Measurements from ENCODE around the gene INO80C.

DNA sequence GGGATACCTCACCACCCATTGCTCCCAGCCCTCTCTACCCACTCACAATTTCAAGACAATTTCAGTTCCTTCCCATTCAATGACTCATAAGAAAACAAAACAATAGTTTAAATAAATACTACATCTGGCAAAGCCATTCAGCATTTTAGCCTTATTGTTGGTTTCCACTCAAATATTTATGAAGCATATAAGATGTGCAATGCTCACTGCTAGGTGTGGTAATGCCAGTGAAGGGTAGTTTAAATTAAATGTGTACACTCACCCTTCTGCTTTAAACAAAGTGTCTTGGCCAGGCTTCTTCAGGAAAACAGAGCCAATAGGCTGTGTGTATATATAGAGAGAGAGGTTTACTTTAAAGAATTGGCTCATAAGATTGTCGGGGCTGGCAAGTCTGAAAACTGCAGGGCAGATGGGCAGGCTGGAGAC, 37.0 kb downstream of the INO80C start:
- TF ChIP-seq, protein P1, sequence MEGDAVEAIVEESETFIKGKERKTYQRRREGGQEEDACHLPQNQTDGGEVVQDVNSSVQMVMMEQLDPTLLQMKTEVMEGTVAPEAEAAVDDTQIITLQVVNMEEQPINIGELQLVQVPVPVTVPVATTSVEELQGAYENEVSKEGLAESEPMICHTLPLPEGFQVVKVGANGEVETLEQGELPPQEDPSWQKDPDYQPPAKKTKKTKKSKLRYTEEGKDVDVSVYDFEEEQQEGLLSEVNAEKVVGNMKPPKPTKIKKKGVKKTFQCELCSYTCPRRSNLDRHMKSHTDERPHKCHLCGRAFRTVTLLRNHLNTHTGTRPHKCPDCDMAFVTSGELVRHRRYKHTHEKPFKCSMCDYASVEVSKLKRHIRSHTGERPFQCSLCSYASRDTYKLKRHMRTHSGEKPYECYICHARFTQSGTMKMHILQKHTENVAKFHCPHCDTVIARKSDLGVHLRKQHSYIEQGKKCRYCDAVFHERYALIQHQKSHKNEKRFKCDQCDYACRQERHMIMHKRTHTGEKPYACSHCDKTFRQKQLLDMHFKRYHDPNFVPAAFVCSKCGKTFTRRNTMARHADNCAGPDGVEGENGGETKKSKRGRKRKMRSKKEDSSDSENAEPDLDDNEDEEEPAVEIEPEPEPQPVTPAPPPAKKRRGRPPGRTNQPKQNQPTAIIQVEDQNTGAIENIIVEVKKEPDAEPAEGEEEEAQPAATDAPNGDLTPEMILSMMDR (IDR thresholded peaks at IDR 0.05): no peak
- no peak for TF ChIP-seq POLR2A (IDR thresholded peaks at IDR 0.05)

All from esophagus squamous epithelium (tissue), 4 donors.